Esophagus mucosa (tissue), 1 donor: ENCODE results near the gene KDM8. TPM values are rescaled to one million over a fixed set of nuclear protein-coding genes. Genes with fewer than 3 reads are reported as not detected.
"Not testable (repeated sequence)": the region's sequence is repeated elsewhere in the genome, so short reads cannot be mapped to it uniquely, and the experiment has no call there.

ENCODE experiments used
- ATAC-seq: fragments of 200-7000 bp; cut with Tn5 transposase; one replicate; pipeline ENCODE4 v1.9.1; 2020
- total RNA-seq: library from RNA; stranded (reverse); gene quantifications from one replicate; pipeline ENCODE4 v1.2.4, GENCODE V29; 2023
- donor health status: DM: yes; HTN: yes; CAD: no.

Gene KDM8
- total RNA-seq, 1 donor from 2014 or later, result 3.9 TPM

DNA sequence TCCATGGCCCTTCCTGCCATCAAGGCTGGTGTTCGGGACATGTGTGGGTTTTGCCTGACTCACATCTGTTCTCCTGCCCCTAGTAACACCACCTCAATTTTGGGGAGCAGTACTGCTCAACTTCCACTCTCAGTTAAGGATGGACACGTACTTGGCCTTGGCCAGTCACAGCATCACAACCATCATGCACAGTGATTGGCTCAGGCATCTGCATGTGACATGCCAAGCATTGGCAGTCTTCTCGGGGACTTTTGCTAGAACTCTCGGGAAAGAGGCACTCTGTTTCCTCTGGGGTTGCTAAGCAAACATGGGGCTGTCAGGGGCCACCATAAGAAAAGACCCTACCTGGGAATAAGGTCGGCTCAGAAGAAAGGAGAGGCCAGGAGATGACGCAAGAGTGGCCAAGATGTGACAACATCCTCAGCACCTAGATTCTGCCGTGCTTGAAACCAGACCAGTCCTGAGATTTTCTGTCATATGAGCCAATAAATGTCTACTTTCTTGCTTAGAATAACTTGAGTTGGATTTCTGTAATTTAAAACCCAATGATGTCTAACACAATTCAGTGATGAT, 11.9 kb upstream of the KDM8 start:
- no peak for ATAC-seq

DNA sequence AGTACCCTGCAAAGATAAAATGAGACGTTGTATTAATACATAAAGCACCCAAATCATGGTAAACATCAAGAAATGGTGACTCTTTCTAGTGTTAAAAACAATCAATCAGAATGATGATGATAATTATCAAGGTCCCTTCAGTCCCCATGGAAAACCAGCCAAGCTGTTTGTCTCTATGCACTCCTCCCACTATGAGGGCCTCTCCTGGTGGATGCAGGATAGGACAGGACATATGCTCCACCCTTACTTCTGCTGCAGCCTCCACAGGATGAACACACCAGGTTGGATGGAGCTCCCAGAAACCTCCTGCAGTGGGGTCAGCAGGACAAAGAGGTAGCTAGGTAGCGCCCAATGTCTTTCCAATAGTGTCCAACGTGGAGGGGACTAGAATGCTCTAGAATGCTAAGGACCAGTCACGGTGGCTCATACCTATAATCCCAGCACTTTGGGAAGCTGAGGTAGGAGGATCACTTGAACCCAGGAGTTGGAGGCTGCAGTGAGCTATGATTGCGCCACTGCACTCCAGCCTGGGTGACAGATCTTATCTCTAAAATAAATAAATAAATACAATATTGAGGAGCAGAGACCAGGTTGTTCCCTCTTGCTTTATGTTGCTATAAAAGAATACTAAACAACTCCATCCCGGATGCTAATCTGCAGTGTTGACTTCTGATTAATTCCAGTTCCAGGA, 9.9 kb upstream of the KDM8 start:
- ATAC-seq, result no peak

DNA sequence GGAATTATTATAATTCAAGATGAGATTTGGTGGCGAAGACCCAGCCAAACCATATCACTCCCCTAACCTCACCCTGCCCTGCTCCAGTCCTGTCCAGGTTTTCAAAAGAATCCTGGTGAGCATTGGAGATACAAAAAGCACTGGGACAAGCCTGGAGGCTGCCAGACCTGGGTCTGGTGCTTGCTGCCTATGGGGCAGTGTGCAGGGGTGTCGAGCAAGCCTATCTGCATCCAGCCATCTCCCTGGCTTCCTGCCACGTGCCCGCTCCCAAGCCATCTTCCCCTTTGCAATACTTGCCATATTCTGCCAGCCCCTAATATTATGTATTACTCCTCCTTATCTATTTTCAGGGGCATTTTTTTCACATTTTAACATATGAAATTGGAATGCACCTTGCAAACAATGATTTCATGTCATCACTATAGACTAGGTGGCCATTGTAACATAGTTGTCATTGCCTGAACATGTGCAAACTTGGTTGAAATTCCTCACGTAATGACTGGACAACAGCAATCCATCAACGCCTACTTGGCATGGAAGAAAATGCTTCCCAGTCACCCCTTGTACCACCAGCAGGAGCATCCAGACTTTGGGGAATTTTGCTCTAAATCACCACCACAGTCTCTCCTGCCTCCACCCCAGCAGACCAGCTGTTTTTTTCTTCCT, 8.1 kb upstream of the KDM8 start:
- no peak for ATAC-seq

DNA sequence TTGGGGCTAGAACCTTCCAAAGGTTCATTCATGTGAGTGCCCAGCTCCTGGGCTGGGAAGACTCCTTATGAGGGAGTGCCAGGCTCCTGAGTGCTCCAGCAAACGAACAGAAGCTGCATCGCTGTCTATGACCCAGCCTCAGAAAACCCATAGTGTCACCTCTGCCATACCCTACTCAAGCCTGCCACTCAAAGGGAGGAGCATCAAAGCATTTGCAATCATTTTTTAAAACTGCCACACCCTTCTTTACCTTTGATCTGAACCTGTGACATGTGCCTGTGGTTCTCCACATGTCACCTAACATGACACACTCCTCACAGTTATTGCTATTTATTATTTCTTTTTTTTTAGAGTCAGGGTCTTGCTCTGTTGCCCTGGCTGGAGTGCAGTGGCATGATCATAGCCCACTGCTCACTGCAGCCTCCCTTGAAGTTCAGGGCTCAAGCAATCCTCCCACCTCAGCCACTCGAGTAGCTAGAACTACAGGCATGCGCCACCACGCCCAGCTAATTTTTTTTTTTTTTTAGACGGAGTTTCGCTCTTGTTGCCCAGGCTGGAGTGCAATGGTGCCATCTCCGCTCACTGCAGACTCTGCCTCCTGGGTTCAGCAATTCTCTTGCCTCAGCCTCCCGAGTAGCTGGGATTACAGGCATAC, 7.3 kb upstream of the KDM8 start:
- no peak for ATAC-seq

DNA sequence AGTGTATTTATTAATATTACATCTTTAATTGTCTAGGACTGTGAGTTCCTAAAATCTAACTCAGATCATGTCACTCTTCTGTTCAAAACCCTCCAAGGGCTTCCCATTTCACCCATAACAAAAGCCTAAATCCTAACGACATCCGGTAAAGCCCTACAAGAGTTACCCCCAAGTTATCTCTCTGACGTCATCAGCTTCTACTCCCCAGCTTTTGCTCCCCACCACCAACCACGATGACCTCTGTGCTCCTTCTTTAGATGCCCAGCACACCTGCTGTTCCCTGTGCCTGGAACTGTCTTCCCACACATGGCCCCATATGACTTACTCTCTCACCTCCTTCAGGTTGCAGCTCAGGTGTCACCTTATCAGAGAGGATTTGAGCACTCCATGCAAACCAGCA, 6.3 kb upstream of the KDM8 start:
- no peak for ATAC-seq

DNA sequence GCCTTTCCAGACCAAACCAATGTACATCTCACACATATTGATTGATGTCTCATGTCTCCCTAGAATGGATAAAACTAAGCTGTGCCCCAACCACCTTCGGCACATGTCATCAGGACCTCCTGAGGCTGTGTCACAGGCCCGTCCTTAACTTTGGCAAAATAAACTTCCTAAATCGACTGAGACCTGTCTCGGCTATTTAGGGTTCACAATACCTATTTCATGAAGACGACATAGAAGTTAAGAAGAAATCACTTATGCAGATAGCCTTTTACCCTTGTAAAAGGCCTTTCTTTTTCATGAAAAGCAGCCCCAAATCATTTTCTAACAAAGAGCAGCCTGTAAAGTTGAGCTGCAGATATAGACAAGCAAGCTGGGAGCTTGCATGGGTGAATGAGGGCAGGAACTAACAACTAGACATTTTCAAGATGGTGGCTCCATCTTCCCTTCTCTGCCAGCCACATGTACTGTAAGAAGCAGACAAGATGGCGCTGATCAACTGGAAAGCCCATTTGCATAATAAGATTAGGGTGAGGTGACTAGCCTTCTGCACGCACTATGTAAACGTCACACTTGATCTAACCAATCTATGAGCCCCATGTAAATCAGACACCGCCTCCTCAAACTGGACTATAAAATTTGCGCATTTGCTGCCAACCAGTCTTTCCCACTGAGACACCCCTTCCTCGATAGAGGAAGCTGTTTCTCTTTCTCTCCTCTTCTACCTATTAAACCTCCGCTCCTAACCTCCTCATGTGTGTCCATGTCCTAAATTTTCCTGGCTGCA, 4.7 kb upstream of the KDM8 start:
- ATAC-seq, result no peak

DNA sequence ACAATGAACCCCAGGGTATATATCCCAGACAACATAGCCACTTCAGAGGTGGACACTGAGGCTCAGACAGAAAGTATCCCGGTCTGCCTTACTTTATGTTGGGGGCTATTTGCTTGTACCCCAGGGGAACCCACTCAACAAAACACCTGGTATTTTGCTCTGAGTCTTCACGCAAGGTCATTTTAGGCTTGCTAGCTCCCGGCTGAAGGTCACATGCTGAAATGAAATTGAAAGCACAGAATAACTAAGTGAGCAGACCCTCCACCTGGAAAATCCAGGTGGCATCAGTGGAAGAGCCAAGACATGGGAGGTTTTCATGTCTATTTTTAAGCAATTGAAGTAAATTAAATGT, 4.1 kb upstream of the KDM8 start:
- no peak for ATAC-seq

DNA sequence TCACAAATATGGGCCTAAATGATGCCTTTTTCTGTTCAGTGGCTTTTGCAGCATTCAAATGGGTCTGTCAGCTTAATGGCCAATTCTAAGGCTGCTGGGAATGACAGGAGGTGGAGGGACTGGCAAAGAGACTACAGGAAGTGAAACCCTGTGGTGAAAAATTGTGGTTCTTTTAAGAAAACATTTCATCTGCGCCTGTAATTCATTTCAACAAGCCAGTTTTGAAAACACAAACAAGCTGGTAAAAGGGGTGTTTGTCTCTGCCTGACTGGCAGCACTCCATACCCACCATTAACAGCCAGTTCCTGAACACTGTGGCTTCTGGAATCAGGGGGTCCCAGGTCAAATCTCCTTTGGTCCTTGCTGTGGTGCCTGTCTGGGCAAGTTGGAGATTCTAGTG, 3.6 kb upstream of the KDM8 start:
- no peak for ATAC-seq

DNA sequence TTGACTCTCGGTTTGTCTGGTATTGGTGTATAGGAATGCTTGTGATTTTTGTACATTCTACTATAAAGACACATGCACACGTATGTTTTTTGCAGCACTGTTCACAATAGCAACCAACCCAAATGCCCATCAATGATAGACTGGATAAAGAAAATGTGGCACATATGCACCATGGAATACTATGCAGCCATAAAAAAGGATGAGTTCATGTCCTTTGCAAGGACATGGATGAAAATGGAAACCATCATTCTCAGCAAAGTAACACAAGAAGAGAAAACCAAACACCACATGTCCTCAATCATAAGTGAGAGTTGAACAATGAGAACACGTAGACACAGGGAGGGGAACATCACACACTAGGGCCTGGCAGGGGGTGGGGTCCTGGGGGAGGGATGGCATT, 2.4 kb upstream of the KDM8 start:
- ATAC-seq, result not testable (repeated sequence)

DNA sequence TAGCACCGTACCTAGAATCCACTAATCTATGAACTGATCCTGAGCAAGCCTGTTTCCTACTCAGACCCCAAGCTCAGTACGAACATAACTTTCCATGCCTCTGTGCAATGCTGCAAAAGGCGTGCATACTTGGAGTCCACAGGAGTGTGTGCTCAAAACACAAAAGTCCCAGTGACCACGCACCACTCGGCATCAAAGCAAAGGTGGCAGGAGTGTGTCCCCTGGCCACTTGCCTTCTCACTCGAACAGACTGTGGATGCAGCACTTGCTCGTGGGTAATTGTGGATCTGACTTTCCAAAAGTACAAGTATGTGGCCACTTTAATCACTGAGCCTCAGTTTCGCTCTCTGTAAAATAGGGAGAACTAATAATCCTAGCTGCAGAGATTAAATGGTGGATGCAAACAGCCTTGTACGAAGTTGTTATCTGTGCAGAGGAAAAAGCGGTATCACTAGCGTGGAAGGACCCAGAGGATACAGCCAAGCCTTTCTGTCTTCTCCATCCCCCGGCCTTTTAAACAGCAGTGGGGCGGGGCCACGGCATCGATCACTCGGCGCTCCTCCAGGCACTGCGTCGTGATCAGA, 311 bp upstream of the KDM8 start:
- peak; percentile 89 for ATAC-seq

DNA sequence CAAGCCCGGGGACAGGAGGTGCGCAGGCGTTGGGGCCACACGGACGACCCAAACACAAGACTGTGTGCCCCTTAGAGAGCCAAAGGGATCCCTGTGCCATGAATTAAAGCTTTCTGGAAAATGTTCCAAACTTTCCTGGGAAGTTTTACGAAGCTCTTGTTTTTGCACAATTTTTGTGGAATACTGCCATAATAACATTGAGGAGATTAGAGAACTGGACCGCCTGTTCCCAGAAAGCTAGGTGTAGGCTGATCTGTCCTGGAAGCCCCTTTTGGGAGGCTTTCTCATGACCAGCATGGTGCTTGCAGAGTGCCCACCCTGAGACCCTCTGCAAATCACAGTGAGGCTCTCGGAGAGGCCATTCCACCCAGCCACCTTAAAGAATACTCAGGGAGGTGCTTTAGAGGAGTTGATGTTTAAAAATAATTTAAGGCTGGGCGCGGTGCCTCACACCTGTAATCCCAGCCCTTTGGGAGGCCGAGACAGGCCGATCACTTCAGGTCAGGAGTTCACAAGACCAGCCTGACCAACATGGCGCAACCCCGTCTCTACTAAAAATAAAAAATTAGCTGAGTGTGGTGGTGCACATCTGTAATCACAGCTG, 1.1 kb downstream of the KDM8 start:
- no peak for ATAC-seq

DNA sequence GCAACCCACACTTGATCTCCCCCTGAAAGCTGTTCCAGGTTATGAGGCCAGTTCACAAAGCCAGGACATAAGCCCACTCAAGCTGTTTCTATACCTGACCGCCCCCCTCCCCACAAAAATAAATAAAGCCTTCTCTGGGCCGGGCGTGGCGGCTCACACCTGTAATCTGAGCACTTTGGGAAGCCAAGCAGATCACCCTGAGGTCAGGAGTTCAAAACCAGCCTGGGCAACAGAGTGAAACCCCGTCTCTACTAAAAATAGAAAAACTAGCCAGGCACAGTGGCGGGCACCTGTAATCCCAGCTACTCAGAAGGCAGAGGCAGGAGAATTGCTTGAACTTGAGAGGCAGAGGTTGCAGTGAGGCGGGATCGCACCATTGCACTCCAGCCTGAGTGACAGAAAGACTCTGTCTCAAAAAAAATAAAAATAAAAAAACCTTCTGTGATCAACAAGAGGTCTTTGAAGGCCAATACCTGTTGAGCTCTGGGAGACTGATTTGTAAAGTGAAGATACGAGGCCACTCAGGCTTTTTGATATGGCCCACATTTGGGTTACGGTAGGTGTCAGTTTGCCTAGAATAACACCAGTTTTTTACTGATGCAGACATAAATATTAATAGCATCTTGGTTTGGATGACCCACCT, 2.2 kb downstream of the KDM8 start:
- ATAC-seq, result no peak

DNA sequence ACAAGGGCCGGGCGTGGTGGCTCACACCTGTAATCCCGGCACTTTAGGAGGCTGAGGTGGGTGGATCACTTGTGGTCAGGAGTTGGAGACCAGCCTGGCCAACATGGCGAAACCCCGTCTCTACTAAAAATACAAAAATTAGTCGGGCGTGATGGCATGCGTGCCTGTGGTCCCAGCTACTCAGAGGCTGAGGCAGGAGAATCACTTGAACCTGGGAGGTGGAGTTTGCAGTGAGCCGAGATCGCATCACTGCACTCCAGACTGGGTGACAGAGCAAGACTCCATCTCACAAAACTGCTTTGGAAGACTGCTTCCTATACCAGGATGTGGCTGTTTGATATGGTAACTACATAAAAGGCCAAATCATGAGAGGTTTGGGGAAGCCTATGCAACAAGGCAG, 3.8 kb downstream of the KDM8 start:
- not testable (repeated sequence) for ATAC-seq

DNA sequence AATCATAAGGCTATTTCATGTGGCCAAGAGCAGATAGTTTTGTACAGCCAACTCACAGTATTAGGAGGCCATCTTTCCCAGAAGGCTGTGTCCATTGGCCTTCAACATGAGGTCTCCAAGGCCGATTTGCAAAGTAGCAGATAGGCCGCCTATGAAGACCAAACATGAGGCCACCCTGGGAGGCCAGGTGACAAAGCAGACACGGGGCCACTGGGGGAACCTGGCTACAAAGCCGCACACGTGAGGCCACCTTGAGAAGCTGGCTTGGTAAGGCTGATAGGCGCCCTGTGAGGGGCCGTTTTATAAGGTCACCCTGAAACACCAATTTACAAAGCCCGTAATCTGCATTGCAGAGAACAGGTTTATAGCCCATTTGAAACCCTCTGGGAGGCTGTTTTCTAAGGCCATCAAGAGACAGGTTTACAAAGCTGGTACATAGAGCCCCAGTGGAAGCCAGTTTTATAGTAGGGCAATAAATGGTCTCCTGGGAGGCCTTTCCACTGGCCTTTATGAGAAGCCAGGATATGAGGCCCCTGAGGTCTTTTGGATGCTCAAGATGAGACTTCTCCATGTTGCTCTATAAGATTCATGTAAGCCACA, 4.9 kb downstream of the KDM8 start:
- no peak for ATAC-seq

DNA sequence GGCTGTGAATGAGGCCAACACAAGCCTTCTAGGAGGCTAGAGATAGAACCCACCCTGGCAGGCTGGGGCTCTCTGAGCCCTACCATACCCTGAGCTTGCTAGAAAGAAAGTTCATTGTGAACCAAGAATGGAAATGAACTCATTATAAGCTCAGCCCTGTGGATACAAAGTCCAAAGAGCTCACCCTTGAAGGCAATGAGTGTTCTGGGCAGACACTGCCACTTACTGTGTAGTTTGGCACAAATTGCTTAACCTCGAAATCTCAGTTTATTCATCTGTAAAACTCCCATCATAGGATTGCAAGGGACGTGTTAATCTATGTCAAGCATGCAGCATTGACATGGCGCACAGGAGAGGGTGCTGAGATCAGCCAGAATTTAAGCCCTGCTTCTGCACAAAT, 5.5 kb downstream of the KDM8 start:
- no peak for ATAC-seq

DNA sequence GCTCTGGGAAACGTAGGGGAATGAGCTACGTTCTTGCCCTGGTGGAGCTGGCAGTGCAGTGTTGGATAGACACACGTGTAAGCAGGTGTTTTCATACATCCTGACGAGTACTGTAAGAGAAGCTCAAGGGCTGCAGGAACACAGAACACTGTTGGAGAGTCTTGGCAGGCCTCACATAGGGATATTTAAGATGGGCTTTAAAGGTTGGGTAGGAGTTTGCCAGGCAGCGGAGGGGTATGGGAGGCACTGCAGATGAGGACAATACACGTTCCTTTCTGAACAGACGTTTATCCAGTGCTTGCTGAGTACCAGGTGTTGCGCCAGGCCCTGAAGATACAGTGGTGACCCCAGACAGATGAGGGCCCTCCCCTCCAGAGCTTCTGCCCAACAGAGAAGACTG, 6.3 kb downstream of the KDM8 start:
- ATAC-seq, result no peak

DNA sequence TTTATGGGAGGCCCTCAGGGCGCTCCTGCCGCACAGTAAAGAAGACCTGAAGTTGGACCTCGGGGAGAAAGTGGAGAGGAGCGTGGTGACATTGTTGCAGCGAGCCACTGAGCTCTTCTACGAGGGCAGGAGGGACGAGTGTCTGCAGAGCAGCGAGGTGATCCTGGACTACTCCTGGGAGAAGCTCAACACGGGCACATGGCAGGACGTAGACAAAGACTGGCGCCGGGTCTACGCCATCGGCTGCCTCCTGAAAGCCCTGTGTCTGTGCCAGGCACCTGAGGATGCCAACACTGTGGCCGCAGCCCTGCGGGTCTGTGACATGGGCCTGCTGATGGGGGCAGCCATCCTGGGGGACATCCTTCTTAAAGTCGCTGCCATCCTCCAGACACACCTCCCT, 6.8 kb downstream of the KDM8 start:
- no peak for ATAC-seq

DNA sequence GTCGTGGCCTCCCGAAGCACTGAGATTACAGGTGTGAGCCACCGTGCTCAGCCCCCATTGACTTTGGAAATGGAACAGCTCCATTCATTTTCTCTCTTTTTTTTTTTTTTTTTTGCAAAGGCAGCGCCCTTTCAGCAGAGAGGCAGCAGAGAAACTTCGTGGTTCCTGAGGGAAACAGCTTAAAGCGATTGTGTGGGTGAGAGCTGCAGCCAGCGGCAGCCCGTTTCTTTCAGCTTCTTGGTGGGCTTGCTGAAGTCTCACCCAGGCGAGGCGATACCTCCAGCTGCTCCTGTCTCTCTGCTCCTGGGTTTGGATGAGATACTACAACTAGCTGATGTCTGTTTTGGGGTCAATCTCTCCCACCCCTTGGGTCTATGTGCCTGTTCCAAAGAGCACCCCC, 7.7 kb downstream of the KDM8 start:
- ATAC-seq, result no peak

DNA sequence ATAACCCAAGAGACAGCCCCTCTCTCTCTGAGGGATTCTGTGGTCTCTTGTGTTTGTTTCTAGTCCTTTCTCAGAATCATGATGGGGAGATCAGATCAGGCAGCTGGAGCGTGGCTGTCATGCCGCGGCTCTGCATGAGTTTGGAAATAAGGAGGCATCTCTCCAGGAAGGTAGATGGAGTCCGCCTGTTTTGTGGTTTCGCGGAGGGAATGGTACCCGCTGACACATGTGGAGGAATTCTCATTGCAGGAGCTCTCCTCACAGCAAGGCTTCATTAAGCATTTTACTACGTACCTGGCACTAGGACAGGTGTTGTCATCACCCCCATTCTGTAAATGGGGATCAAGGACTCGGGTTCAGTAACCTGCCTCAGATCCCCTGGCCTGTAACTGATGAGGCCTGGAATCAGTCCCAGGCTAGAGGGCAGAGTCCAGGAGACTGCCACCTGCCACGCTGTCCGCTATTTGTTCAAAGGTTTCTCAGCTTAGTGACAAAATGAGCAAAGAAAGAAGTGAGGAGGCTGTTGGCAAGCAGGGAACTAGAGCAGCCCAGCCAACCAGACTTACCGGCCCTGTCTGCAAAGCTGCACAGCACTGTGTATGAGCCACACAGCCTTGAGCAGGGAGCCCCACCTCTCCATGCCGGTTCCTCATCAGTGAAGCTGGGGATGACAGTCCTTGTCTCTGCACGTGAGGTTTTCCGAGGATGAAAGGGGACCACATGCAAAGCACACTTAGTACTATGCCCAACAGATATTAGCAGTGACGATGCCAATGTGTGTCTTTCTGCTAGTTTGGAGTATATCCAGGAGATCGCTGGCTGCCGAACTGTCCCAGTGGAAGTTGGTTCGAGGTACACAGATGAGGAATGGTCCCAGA, 11.0 kb downstream of the KDM8 start:
- no peak for ATAC-seq

DNA sequence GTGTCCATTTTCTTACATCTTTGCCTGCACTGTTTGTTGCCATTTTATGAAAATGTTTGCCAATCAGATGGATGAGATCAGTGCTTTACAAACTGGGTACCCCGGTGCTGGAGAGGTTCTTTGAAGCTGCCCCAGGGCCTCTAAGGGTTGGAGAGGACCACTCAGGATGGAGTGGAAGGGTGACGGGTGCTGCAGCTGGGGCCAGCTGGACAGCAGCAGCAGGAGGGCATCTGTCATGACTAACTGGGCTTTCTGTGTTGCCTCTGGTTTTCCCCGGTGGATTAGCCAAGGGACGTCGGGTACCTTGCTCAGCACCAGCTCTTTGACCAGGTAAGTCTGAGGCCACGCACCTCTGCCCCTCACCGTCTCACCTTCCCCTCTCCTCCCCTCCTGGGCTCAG, 12.3 kb downstream of the KDM8 start:
- no peak for ATAC-seq
